Sigmoid colon (tissue), 7 donors: ENCODE results near the gene BAHCC1. TPM values are rescaled to one million over a fixed set of nuclear protein-coding genes. Genes with fewer than 3 reads are reported as not detected.

Experiments
- DNase-seq: peaks from one replicate; pipeline ENCODE4 v3.0.0-alpha.2; 2019
- H3K27ac ChIP-seq, 4 donors: fragments of 200-600 bp; sonication (generic); one replicate each; pipeline ENCODE4 v1.5.1; 2016 to 2019; ENCODE audit warnings: mild to moderate bottlenecking in 1 of 4
- H3K27me3 ChIP-seq, 3 donors: fragments of 200-600 bp; sonication (generic); one replicate each; pipeline ENCODE4 v1.5.1; 2019; ENCODE audit warnings: mild to moderate bottlenecking in 1 of 3
- H3K36me3 ChIP-seq, 4 donors: fragments of 200-600 bp; sonication (generic); one replicate each; pipeline ENCODE4 v1.5.1; 2016 to 2019
- H3K4me1 ChIP-seq, 4 donors: fragments of 200-600 bp; sonication (generic); one replicate each; pipeline ENCODE4 v1.5.1; 2017 to 2019
- H3K4me3 ChIP-seq, 4 donors: fragments of 200-600 bp; sonication (generic); one replicate each; pipeline ENCODE4 v1.5.1; 2017 to 2019; ENCODE audit warnings: mild to moderate bottlenecking in 2 of 4, moderate library complexity in 1 of 4
- H3K9me3 ChIP-seq, 4 donors: fragments of 200-600 bp in 3 of 4; sonication (generic) in 3 of 4; one replicate each; pipeline versions ENCODE4 v1.5.1 to v1.6.1; 2013 to 2019
- CTCF ChIP-seq, 4 experiments: fragments of 450-650 bp in 3 of 4; fragments of 200-600 bp in 1 of 4; IDR thresholded peaks; one replicate each; pipeline ENCODE4 v1.5.1; 2016 to 2019; ENCODE audit warnings: antibody characterized with exemption in 4 of 4, mild to moderate bottlenecking in 3 of 4, moderate library complexity in 2 of 4
- EP300 ChIP-seq, 4 donors: sonication (generic); formaldehyde crosslinking; IDR thresholded peaks; one replicate each; pipeline ENCODE4 v1.6.1; 2017; ENCODE audit warnings: antibody characterized with exemption in 4 of 4
- POLR2A ChIP-seq, 2 donors: fragments of 450-650 bp; IDR thresholded peaks; one replicate each; pipeline ENCODE4 v1.6.1; 2016; ENCODE audit warnings: antibody characterized with exemption in 2 of 2, mild to moderate bottlenecking in 2 of 2, moderate library complexity in 2 of 2
- POLR2AphosphoS5 ChIP-seq, 4 donors: sonication (generic); formaldehyde crosslinking; IDR thresholded peaks; one replicate each; pipeline ENCODE4 v1.6.1; 2017; ENCODE audit warnings: antibody characterized with exemption in 4 of 4
- WGBS, 2 donors: extraction: QIAGEN DNeasy Blood & Tissue Kit; methylation state at CpG; one replicate each; pipeline ENCODE4 v1.1.7; 2013; 5-methylcytosine and 5-hydroxymethylcytosine counted together
- intact Hi-C: fragments of 100-400 bp; cut with DNase I; formaldehyde crosslinking; loops from one replicate; pipeline ENCODE4 v1.15.1; 2023
- polyA plus RNA-seq, 3 donors: library from polyadenylated mRNA; stranded (reverse); fragments of 200-250 nt; gene quantifications; one replicate each; pipeline ENCODE4 v1.2.3, GENCODE V29; 2013
- total RNA-seq, 4 donors: library from RNA; depleted of rRNA; stranded (reverse); fragments of >200 nt; gene quantifications; one replicate each; pipeline ENCODE4 v1.1.0, GENCODE V29; 2016
- donor health status: healthy with polysubstance abuse.
- donor health status: Bipolar disorder and iron deficiency.
- donor health status: healthy.

Gene BAHCC1
- total and polyA plus RNA-seq, 7 donors: 1.8 to 18.6 (median 6.4) TPM

GRCh38 chr17:81434681-81435417 lies 39.6 kb downstream of the BAHCC1 start:
- H3K27ac ChIP-seq: peak overlapping the region in 2 of 4 donors; percentile 69 to 70
- H3K9me3 ChIP-seq: no peaks in the 10 kb centered on the region
- WGBS, 2 donors: 69 to 80% methylated on average over 17 of the region's 17 CpGs
- TF ChIP-seq EP300 (IDR thresholded peaks at IDR 0.05) (no peak), POLR2AphosphoS5 (IDR thresholded peaks at IDR 0.05) (no peak), CTCF (IDR thresholded peaks at IDR 0.05) (no peak), POLR2A (IDR thresholded peaks at IDR 0.05) (no peak)
- peaks cover 0 to 48% (median 44%) of the 10 kb centered on the region in 4 donors for H3K4me1 ChIP-seq
- H3K36me3 ChIP-seq: no peaks in the 10 kb centered on the region
- intact Hi-C loops: no loop called here
- H3K27me3 ChIP-seq: no peaks in the 10 kb centered on the region
- DNase-seq: no peak
- no peak overlapping the region for H3K4me3 ChIP-seq

GRCh38 chr17:81435652-81436293 lies 40.5 kb downstream of the BAHCC1 start:
- peak overlapping the region; percentile 64 to 70 (median 70) for H3K27ac ChIP-seq
- 52 to 56% methylated on average over 10 of the region's 10 CpGs for WGBS, 2 donors
- TF ChIP-seq POLR2AphosphoS5 (IDR thresholded peaks at IDR 0.05) (no peak), POLR2A (IDR thresholded peaks at IDR 0.05) (no peak), EP300 (IDR thresholded peaks at IDR 0.05) (no peak), CTCF (IDR thresholded peaks at IDR 0.05) (no peak)
- H3K4me3 ChIP-seq: no peak overlapping the region
- H3K36me3 ChIP-seq: no peaks in the 10 kb centered on the region
- no peaks in the 10 kb centered on the region for H3K27me3 ChIP-seq
- H3K9me3 ChIP-seq: no peaks in the 10 kb centered on the region
- DNase-seq: no peak
- H3K4me1 ChIP-seq: peaks cover 0 to 39% (median 35%) of the 10 kb centered on the region in 4 donors
- intact Hi-C loops: no loop called here

GRCh38 chr17:81436294-81436849 lies 41.1 kb downstream of the BAHCC1 start:
- peak overlapping the region; percentile 64 to 70 (median 70) for H3K27ac ChIP-seq
- no peak overlapping the region for H3K4me3 ChIP-seq
- DNase-seq: peak; percentile 81
- H3K36me3 ChIP-seq: no peaks in the 10 kb centered on the region
- TF ChIP-seq POLR2A (IDR thresholded peaks at IDR 0.05) (no peak), EP300 (IDR thresholded peaks at IDR 0.05) (no peak), POLR2AphosphoS5 (IDR thresholded peaks at IDR 0.05) (peak in 1 of 4 donors; percentile 38), CTCF (IDR thresholded peaks at IDR 0.05) (no peak)
- H3K4me1 ChIP-seq: peaks cover 0 to 39% (median 35%) of the 10 kb centered on the region in 4 donors
- H3K27me3 ChIP-seq: no peaks in the 10 kb centered on the region
- H3K9me3 ChIP-seq: no peaks in the 10 kb centered on the region
- WGBS, 2 donors: 13 to 50% methylated on average over 19 of the region's 19 CpGs
- intact Hi-C loops: no loop called here

- no peaks in the 10 kb centered on the region for H3K9me3 ChIP-seq
- H3K27me3 ChIP-seq: no peaks in the 10 kb centered on the region
- peaks cover 0 to 39% (median 35%) of the 10 kb centered on the region in 4 donors for H3K4me1 ChIP-seq
- H3K4me3 ChIP-seq: no peak overlapping the region
- no peak for DNase-seq
- intact Hi-C loops: no loop called here
- peak overlapping the region in 3 of 4 donors; percentile 64 to 70 (median 69) for H3K27ac ChIP-seq
- H3K36me3 ChIP-seq: peaks cover 0 to 6% (median 4%) of the 10 kb centered on the region in 4 donors
- WGBS, 2 donors: 48 to 51% methylated on average over 10 of the region's 10 CpGs
- TF ChIP-seq POLR2A (IDR thresholded peaks at IDR 0.05) (no peak), EP300 (IDR thresholded peaks at IDR 0.05) (no peak), CTCF (IDR thresholded peaks at IDR 0.05) (no peak), POLR2AphosphoS5 (IDR thresholded peaks at IDR 0.05) (no peak)
These were observed 42.0 kb downstream of the BAHCC1 start for GRCh38 chr17:81437191-81437651.
